Measurements from ENCODE around the gene LAG3. TPM values are rescaled to one million over a fixed set of nuclear protein-coding genes. Genes with fewer than 3 reads are reported as not detected.
A peak's percentile ranks its signal among the peaks of the same experiment; 100 is the strongest.

Gene LAG3
- total and polyA plus RNA-seq, 2 experiments from 2014 or later = 3.7 to 4.7 TPM

GRCh38 chr12:6750506-6750905, 21.8 kb upstream of the LAG3 start (continued):
- TF ChIP-seq REST (IDR thresholded peaks at IDR 0.05; ENCODE audit: unreplicated experiment) (no peak), ZNF462 (CRISPR knock-in tag; IDR thresholded peaks at IDR 0.05) (no peak), JUNB (IDR thresholded peaks at IDR 0.05; ENCODE audit: unreplicated experiment) (no peak)

- peak overlapping the region; percentile 93; the same call in 1 of the 2 replicates for H3K27ac Mint-ChIP-seq
- peaks cover 54% of the 10 kb centered on the region for H3K36me3 Mint-ChIP-seq (ENCODE audit: low read depth)
- no peak for TF ChIP-seq ZNF462 (CRISPR knock-in tag; IDR thresholded peaks at IDR 0.05)
- TF ChIP-seq ZNF114 (CRISPR knock-in tag; IDR thresholded peaks at IDR 0.05) = no peak
- TF ChIP-seq CREB1 (CRISPR knock-in tag; IDR thresholded peaks at IDR 0.05; ENCODE audit: low read depth) = no peak
- peaks cover 19% of the 10 kb centered on the region for H3K27me3 Mint-ChIP-seq (ENCODE audit: insufficient read depth, low read depth, poor library complexity)
- Histone ChIP-seq H3K9me2 (ENCODE audit: insufficient read depth) (no peaks in the 10 kb centered on the region), H3K4me1 (ENCODE audit: insufficient read depth) (peaks cover 17% of the 10 kb centered on the region), H3F3A (replicated peaks; ENCODE audit: low read depth) (0 out of 2 replicates have a peak, but pooled peaks cover 9% of the 10 kb centered on the region), H2AFZ (no peak overlapping the region), H3K79me2 (replicated peaks; ENCODE audit: insufficient read depth) (peaks cover 24% of the 10 kb centered on the region), H4K20me1 (replicated peaks; ENCODE audit: insufficient read depth) (peaks cover 15% of the 10 kb centered on the region; the same call in 1 of the 2 replicates), H3K36me3 (ENCODE audit: insufficient read depth) (peaks cover 35% of the 10 kb centered on the region), H3K4me3 (peak overlapping the region; percentile 97), H3K4me2 (peak overlapping the region; percentile 98), H3K27me3 (ENCODE audit: insufficient read depth) (no peaks in the 10 kb centered on the region), H3K27ac (ENCODE audit: low read depth) (no peak overlapping the region)
- H3K4me3 Mint-ChIP-seq = peak overlapping the region; percentile 91
- ATAC-seq (no peak), DNase-seq (ENCODE audit: low spot score) (no peak)
- H3K4me1 Mint-ChIP-seq = peaks cover 19% of the 10 kb centered on the region
- H3K9me3 Mint-ChIP-seq = no peaks in the 10 kb centered on the region
Observed at GRCh38 chr12:6751767-6752166, 20.6 kb upstream of the LAG3 start.
